NB4 (cell line): ENCODE results near the gene ATP6V1F.

ENCODE experiments used
- CTCF ChIP-seq: IDR thresholded peaks from one replicate; pipeline ENCODE4 v1.5.1; 2012; ENCODE audit warnings: low read depth, low read length
- MAX ChIP-seq: IDR thresholded peaks from 2 replicates; pipeline ENCODE4 v1.6.1; 2011; ENCODE audit warnings: low read depth, low read length
- MYC ChIP-seq: IDR thresholded peaks from 2 replicates; pipeline ENCODE4 v1.6.1; 2011; ENCODE audit warnings: low read depth, low read length

GRCh38 chr7:128900237-128900636 lies 37.6 kb downstream of the ATP6V1F start:
- TF ChIP-seq CTCF (no peak), MYC (no peak), MAX (no peak)
